ENCODE measurements around the gene TTLL6. TPM values are rescaled to one million over a fixed set of nuclear protein-coding genes. Genes with fewer than 3 reads are reported as not detected.

Gene TTLL6
- total and polyA plus RNA-seq, 2 experiments from 2014 or later, result 0.30 TPM; not detected in 1

DNA sequence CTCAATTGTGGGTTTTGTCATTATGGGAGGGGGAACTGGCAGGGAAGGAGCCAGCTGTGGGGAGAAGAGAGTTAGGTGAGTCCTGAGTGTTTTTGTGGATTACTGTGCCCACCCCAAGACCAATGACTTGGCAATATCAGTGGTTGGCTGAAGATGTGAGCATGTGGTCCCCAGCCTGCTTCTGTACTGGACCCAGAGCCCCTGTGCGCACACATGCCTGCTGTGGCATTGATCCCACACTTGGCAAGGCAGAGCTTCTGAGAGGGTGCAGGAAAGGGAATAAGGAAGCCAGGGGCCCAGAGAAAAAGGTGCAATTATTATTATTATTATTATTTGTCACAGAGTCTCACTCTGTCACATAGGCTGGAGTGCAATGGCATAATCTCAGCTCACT, 96.0 kb downstream of the TTLL6 start:
- H3K27me3 ChIP-seq, result peaks cover 97% of the 10 kb centered on the region
- DNase-seq (ENCODE audit: low spot score), result no peak
- no peaks in the 10 kb centered on the region for H3K9me2 ChIP-seq (replicated peaks; ENCODE audit: insufficient read depth)
- no peaks in the 10 kb centered on the region for H3K9me3 ChIP-seq (ENCODE audit: low read depth)
- no peak for TF ChIP-seq EZH2phosphoT487 (IDR thresholded peaks at IDR 0.05; ENCODE audit: low read depth, severe bottlenecking, unreplicated experiment)
- TF ChIP-seq, protein P1, sequence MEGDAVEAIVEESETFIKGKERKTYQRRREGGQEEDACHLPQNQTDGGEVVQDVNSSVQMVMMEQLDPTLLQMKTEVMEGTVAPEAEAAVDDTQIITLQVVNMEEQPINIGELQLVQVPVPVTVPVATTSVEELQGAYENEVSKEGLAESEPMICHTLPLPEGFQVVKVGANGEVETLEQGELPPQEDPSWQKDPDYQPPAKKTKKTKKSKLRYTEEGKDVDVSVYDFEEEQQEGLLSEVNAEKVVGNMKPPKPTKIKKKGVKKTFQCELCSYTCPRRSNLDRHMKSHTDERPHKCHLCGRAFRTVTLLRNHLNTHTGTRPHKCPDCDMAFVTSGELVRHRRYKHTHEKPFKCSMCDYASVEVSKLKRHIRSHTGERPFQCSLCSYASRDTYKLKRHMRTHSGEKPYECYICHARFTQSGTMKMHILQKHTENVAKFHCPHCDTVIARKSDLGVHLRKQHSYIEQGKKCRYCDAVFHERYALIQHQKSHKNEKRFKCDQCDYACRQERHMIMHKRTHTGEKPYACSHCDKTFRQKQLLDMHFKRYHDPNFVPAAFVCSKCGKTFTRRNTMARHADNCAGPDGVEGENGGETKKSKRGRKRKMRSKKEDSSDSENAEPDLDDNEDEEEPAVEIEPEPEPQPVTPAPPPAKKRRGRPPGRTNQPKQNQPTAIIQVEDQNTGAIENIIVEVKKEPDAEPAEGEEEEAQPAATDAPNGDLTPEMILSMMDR (IDR thresholded peaks at IDR 0.05; ENCODE audit: poor library complexity), result no peak
- no peak for TF ChIP-seq EZH2 (IDR thresholded peaks at IDR 0.05; ENCODE audit: borderline replicate concordance)
- H3K4me1 ChIP-seq (ENCODE audit: insufficient read depth), result peaks cover 14% of the 10 kb centered on the region
- H3K4me3 ChIP-seq, result no peak overlapping the region
- H2AFZ ChIP-seq, result no peak overlapping the region
- WGBS (ENCODE audit: low lambda C conversion rate, missing lambda C conversion rate), result 80% methylated on average over 1 of the region's 1 CpG
- no peak overlapping the region for H3K27ac ChIP-seq
- H3K79me2 ChIP-seq, result no peaks in the 10 kb centered on the region
- H3K4me2 ChIP-seq, result no peak overlapping the region
- H3K36me3 ChIP-seq (replicated peaks; ENCODE audit: insufficient read depth, low read depth), result no peaks in the 10 kb centered on the region
- no peaks in the 10 kb centered on the region for H4K20me1 ChIP-seq (ENCODE audit: insufficient read depth, poor library complexity, severe bottlenecking)

DNA sequence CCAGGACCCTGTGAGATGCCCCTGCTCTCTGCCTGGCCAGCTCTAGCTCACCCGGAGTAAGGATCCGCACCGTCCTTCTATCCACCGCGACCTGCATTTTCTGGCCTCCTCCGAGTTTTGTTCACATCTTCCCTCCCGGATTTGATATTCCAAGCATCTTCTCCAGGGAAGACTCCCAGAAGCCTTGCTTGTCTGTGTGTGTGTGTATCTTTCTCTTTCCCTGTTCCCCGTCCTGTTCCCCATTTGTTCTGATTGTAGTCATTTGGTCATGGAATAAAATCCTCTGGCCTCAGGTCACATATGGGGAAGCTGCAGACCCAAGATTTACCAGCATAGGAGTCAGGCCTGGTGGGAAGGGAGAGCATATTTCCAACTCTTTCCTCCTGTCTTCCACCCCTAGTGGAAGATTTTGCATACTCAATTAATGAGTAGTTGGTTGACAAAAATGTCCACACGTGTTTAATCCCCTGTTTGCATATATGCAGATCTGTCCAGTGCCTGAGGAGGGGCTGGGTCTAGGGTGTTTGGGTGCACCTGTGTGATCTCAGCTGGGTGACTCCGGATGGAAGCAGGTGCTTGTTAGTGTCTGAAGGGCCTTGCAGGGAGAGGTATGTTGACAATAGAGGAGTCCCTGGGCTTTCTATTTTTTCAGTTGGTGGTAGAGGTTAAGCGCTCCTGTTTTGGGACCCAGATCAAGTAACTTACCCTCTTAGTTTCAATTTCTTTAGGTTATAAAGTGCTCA, 96.6 kb downstream of the TTLL6 start:
- no peak overlapping the region for H3K4me2 ChIP-seq
- H3K36me3 ChIP-seq (replicated peaks; ENCODE audit: insufficient read depth, low read depth), result no peaks in the 10 kb centered on the region
- no peak overlapping the region for H3K4me3 ChIP-seq
- H3K4me1 ChIP-seq (ENCODE audit: insufficient read depth), result peaks cover 14% of the 10 kb centered on the region
- no peak overlapping the region for H3K27ac ChIP-seq
- 20% methylated on average over 11 of the region's 11 CpGs for WGBS (ENCODE audit: low lambda C conversion rate, missing lambda C conversion rate)
- H3K9me2 ChIP-seq (replicated peaks; ENCODE audit: insufficient read depth), result no peaks in the 10 kb centered on the region
- H4K20me1 ChIP-seq (ENCODE audit: insufficient read depth, poor library complexity, severe bottlenecking), result no peaks in the 10 kb centered on the region
- peaks cover 97% of the 10 kb centered on the region for H3K27me3 ChIP-seq
- H2AFZ ChIP-seq, result no peak overlapping the region
- H3K9me3 ChIP-seq (ENCODE audit: low read depth), result no peaks in the 10 kb centered on the region
- no peak for TF ChIP-seq EZH2phosphoT487 (IDR thresholded peaks at IDR 0.05; ENCODE audit: low read depth, severe bottlenecking, unreplicated experiment)
- peak; percentile 66 for TF ChIP-seq EZH2 (IDR thresholded peaks at IDR 0.05; ENCODE audit: borderline replicate concordance)
- TF ChIP-seq, protein P1 (IDR thresholded peaks at IDR 0.05; ENCODE audit: poor library complexity), result no peak
- H3K79me2 ChIP-seq, result no peaks in the 10 kb centered on the region
- no peak for DNase-seq (ENCODE audit: low spot score)

DNA sequence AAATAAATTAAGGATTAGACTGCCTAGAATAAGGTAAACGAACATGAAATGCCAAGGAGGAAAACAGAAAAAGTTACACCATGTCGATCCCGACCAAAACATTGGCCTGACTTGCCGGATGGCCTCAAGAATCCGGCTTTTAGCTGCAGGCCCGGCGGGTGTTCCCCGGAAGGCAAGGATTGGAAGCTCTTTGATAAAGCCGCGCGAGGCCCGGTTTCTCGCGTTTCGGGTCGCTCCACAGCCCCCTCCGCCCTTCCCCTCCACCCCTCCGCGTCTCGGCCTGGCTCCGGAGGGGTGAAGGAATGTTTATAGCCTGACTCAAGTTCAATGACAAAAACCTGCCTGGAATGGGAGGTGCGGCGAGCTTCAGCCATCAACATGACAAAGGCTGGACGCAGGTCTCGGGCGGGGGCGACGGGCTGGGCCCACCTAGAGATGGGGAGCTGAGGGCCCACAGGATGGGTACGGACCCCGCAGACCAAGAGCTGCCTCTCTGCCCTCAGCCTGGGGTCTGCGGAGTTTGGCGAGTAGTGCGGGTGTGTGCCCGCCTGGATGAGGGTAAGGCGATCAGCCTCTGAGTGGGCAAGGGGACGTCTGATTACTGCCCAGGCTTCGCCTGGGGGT, 97.3 kb downstream of the TTLL6 start:
- DNase-seq (ENCODE audit: low spot score), result no peak
- Histone ChIP-seq H3K4me1 (ENCODE audit: insufficient read depth) (peaks cover 11% of the 10 kb centered on the region), H3K27me3 (peaks cover 97% of the 10 kb centered on the region), H4K20me1 (ENCODE audit: insufficient read depth, poor library complexity, severe bottlenecking) (no peaks in the 10 kb centered on the region), H3K36me3 (replicated peaks; ENCODE audit: insufficient read depth, low read depth) (no peaks in the 10 kb centered on the region), H3K4me3 (no peak overlapping the region), H2AFZ (peak overlapping the region; percentile 28), H3K9me3 (ENCODE audit: low read depth) (no peaks in the 10 kb centered on the region), H3K27ac (no peak overlapping the region), H3K79me2 (no peaks in the 10 kb centered on the region), H3K9me2 (replicated peaks; ENCODE audit: insufficient read depth) (no peaks in the 10 kb centered on the region), H3K4me2 (peak overlapping the region; percentile 70)
- TF ChIP-seq EZH2 (IDR thresholded peaks at IDR 0.05; ENCODE audit: borderline replicate concordance) (no peak), EZH2phosphoT487 (IDR thresholded peaks at IDR 0.05; ENCODE audit: low read depth, severe bottlenecking, unreplicated experiment) (no peak)
- TF ChIP-seq, protein P1 (IDR thresholded peaks at IDR 0.05; ENCODE audit: poor library complexity), result no peak
- WGBS (ENCODE audit: low lambda C conversion rate, missing lambda C conversion rate), result 6% methylated on average over 37 of the region's 37 CpGs
